H9 (cell line): Measurements from ENCODE around the gene TNFRSF18. TPM values are rescaled to one million over a fixed set of nuclear protein-coding genes. Genes with fewer than 3 reads are reported as not detected.

Source experiments
- DNase-seq: peaks from one replicate; pipeline ENCODE4 v3.0.0-alpha.2; 2017
- H2AFZ ChIP-seq: one replicate; pipeline ENCODE4 v1.6.1; 2013; ENCODE audit warnings: mild to moderate bottlenecking, low read length, control low read depth, moderate library complexity
- H2AK5ac ChIP-seq: 2 replicates; pipeline ENCODE4 v1.6.1; 2013; ENCODE audit warnings: low read length, control low read depth, mixed read lengths; ENCODE audit not compliant: insufficient read length
- H2BK120ac ChIP-seq: one replicate; pipeline ENCODE4 v1.6.1; 2013; ENCODE audit warnings: low read depth, mild to moderate bottlenecking, low read length, control low read depth, inconsistent platforms; ENCODE audit not compliant: poor library complexity, severe bottlenecking
- H2BK12ac ChIP-seq: 2 replicates; pipeline ENCODE4 v1.6.1; 2013; ENCODE audit warnings: low read length, control low read depth, mixed read lengths, low read depth; ENCODE audit not compliant: insufficient read length
- H2BK15ac ChIP-seq: 2 replicates; pipeline ENCODE4 v1.6.1; 2013; ENCODE audit warnings: low read depth, low read length, control low read depth
- H2BK20ac ChIP-seq: one replicate; pipeline ENCODE4 v1.6.1; 2013; ENCODE audit warnings: low read depth, mild to moderate bottlenecking, low read length, control low read depth, inconsistent platforms; ENCODE audit not compliant: poor library complexity, severe bottlenecking
- H2BK5ac ChIP-seq: 2 replicates; pipeline ENCODE4 v1.6.1; 2013; ENCODE audit warnings: low read length, control low read depth, mixed read lengths; ENCODE audit not compliant: insufficient read length
- H3K14ac ChIP-seq: 2 replicates; pipeline ENCODE4 v1.6.1; 2013; ENCODE audit warnings: low read length, control low read depth; ENCODE audit not compliant: insufficient read depth
- H3K18ac ChIP-seq: 2 replicates; pipeline ENCODE4 v1.6.1; 2013; ENCODE audit warnings: low read depth, mild to moderate bottlenecking, mixed read lengths, low read length, control low read depth; ENCODE audit not compliant: insufficient read length
- H3K23ac ChIP-seq: 2 replicates; pipeline ENCODE4 v1.6.1; 2013; ENCODE audit warnings: low read length, control low read depth, mixed read lengths, low read depth; ENCODE audit not compliant: insufficient read length
- H3K23me2 ChIP-seq: 2 replicates; pipeline ENCODE4 v1.6.1; 2013; ENCODE audit warnings: low read depth, mild to moderate bottlenecking, mixed read lengths, low read length, control low read depth; ENCODE audit not compliant: insufficient read length, poor library complexity, severe bottlenecking
- H3K27ac ChIP-seq: 2 replicates; pipeline ENCODE4 v1.5.1; 2013; ENCODE audit warnings: low read length, control low read depth, mixed read lengths, low read depth; ENCODE audit not compliant: insufficient read length
- H3K27me3 ChIP-seq: 2 replicates; pipeline ENCODE4 v1.6.1; 2013; ENCODE audit warnings: low read length, control low read depth, inconsistent platforms; ENCODE audit not compliant: insufficient read depth
- H3K4ac ChIP-seq: 2 replicates; pipeline ENCODE4 v1.6.1; 2013; ENCODE audit warnings: low read depth, mild to moderate bottlenecking, control low read depth, inconsistent platforms, low read length, moderate library complexity
- H3K4me1 ChIP-seq: 2 replicates; pipeline ENCODE4 v1.6.1; 2013; ENCODE audit warnings: low read length, control low read depth, inconsistent platforms; ENCODE audit not compliant: insufficient read depth
- H3K4me2 ChIP-seq: 2 replicates; pipeline ENCODE4 v1.6.1; 2013; ENCODE audit warnings: low read length, control low read depth, mixed read lengths; ENCODE audit not compliant: insufficient read length, insufficient read depth
- H3K56ac ChIP-seq: 2 replicates; pipeline ENCODE4 v1.6.1; 2013; ENCODE audit warnings: low read depth, mild to moderate bottlenecking, mixed read lengths, low read length, control low read depth; ENCODE audit not compliant: insufficient read length
- H3K79me1 ChIP-seq: 2 replicates; pipeline ENCODE4 v1.6.1; 2013; ENCODE audit warnings: low read depth, mild to moderate bottlenecking, moderate library complexity, low read length, control low read depth, inconsistent platforms; ENCODE audit not compliant: insufficient read depth, poor library complexity, severe bottlenecking
- H3K79me2 ChIP-seq: 2 replicates; pipeline ENCODE4 v1.6.1; 2013; ENCODE audit warnings: low read length, control low read depth, inconsistent platforms; ENCODE audit not compliant: insufficient read depth
- H3K9ac ChIP-seq: 2 replicates; pipeline ENCODE4 v1.6.1; 2013; ENCODE audit warnings: low read length, control low read depth, mixed read lengths; ENCODE audit not compliant: insufficient read length; ENCODE audit errors: extremely low read depth
- H3K9me3 ChIP-seq: one replicate; pipeline ENCODE4 v1.6.1; 2013; ENCODE audit warnings: low read depth, low read length, inconsistent platforms; ENCODE audit not compliant: control insufficient read depth
- H3T11ph ChIP-seq: one replicate; pipeline ENCODE4 v1.6.1; 2013; ENCODE audit warnings: mild to moderate bottlenecking, low read length, control low read depth, inconsistent platforms
- H4K20me1 ChIP-seq: one replicate; pipeline ENCODE4 v1.6.1; 2013; ENCODE audit not compliant: control insufficient read depth, insufficient read length, insufficient read depth
- H4K5ac ChIP-seq: 2 replicates; pipeline ENCODE4 v1.6.1; 2013; ENCODE audit warnings: low read depth, mild to moderate bottlenecking, mixed read lengths, low read length, control low read depth; ENCODE audit not compliant: insufficient read length
- H4K8ac ChIP-seq: replicated peaks from 2 replicates; pipeline ENCODE4 v1.6.1; 2013; ENCODE audit warnings: low read length, control low read depth, mixed read lengths, low read depth; ENCODE audit not compliant: insufficient read length
- H4K91ac ChIP-seq: 2 replicates; pipeline ENCODE4 v1.6.1; 2013; ENCODE audit warnings: low read depth, mild to moderate bottlenecking, moderate library complexity, mixed read lengths, low read length, control low read depth; ENCODE audit not compliant: insufficient read length
- H3K27ac Mint-ChIP-seq, 3 experiments: 2 replicates in 2 of 3; 3 replicates in 1 of 3; pipeline ENCODE4 v1.8.0; 2020 to 2021; ENCODE audit warnings: mixed read lengths in 3 of 3, mild to moderate bottlenecking in 1 of 3, moderate library complexity in 1 of 3
- H3K27me3 Mint-ChIP-seq: 2 replicates; pipeline ENCODE4 v1.8.0; 2021; ENCODE audit warnings: low read depth, mild to moderate bottlenecking, moderate library complexity, mixed read lengths
- H3K36me3 Mint-ChIP-seq, 3 experiments: 2 replicates in 2 of 3; 3 replicates in 1 of 3; pipeline ENCODE4 v1.8.0; 2020 to 2021; ENCODE audit warnings: low read depth in 3 of 3, mixed read lengths in 3 of 3; ENCODE audit not compliant: insufficient read depth in 1 of 3
- H3K4me1 Mint-ChIP-seq, 2 experiments: 2 replicates each; pipeline ENCODE4 v1.8.0; 2020; ENCODE audit warnings: mixed read lengths in 2 of 2
- H3K4me3 Mint-ChIP-seq, 2 experiments: 2 replicates in 1 of 2; 3 replicates in 1 of 2; pipeline ENCODE4 v1.8.0; 2020 to 2021; ENCODE audit warnings: mild to moderate bottlenecking in 2 of 2, mixed read lengths in 2 of 2, moderate library complexity in 1 of 2
- H3K9me3 Mint-ChIP-seq, 2 experiments: 2 replicates in 1 of 2; 3 replicates in 1 of 2; pipeline ENCODE4 v1.8.0; 2020; ENCODE audit warnings: mild to moderate bottlenecking in 2 of 2, mixed read lengths in 2 of 2, moderate library complexity in 1 of 2
- WGBS: extraction: QIAGEN DNeasy Blood & Tissue Kit; methylation state at CpG from one replicate; pipeline ENCODE4 v1.1.7; 2013; ENCODE audit warnings: missing lambda C conversion rate, low lambda C conversion rate, mixed read lengths; ENCODE audit not compliant: insufficient read length; ENCODE audit errors: extremely low coverage; 5-methylcytosine and 5-hydroxymethylcytosine counted together
- total RNA-seq: library from RNA; stranded (reverse); gene quantifications from 2 replicates; pipeline ENCODE4 v1.2.1, GENCODE V29; 2021
- TF ChIP-seq, protein P1 (sequence below): fragments of 200-600 bp; sonication (generic); conservative IDR thresholded peaks from 3 replicates; pipeline ENCODE4 v1.8.0; 2021; ENCODE audit warnings: antibody characterized with exemption, mild to moderate bottlenecking

Gene TNFRSF18
- total RNA-seq, 1 experiment from 2014 or later = 2.0 TPM

DNA sequence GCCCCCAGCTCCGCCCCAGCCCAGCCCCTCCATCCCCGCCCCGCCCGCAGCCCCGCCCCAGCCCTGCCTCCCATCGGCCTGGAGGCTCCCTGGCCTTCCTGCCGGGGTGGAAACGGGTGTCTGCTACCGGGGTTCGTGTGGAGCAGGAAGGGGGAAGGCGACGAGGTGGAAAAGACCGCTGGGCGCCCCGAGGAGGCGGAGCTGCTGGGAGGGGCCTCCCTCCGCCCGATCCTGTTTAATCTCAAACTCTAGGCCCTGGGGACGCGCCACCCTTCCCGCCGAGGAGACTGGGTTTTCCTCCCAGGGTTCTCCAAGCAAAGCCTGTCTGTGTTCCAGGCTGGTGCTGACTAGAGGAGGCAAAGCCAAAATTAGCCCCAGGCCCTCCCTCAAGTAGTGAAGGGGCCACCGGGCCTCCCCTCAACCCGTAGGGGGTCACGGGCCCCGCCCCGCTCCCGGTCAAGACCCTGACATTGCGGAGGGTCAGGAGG, 48.9 kb downstream of the TNFRSF18 start:
- WGBS = no CpG with 5 or more reads among the region's 29 CpGs
- Histone ChIP-seq H3K4me1 (no peaks in the 10 kb centered on the region), H4K91ac (no peak overlapping the region), H2AK5ac (no peak overlapping the region), H3K27me3 (no peaks in the 10 kb centered on the region), H4K5ac (no peak overlapping the region), H3K9ac (no peak overlapping the region), H2BK120ac (no peak overlapping the region), H2BK20ac (no peak overlapping the region), H2BK15ac (no peak overlapping the region), H3K23ac (no peak overlapping the region), H3K27ac (no peak overlapping the region), H4K20me1 (no peaks in the 10 kb centered on the region), H3T11ph (no peak overlapping the region), H3K4ac (no peak overlapping the region; the same call in 1 of the 2 replicates), H3K79me1 (no peaks in the 10 kb centered on the region), H3K56ac (no peak overlapping the region), H4K8ac (no peak overlapping the region), H3K14ac (peak overlapping the region; percentile 69; the same call in 1 of the 2 replicates), H2BK5ac (no peak overlapping the region), H3K23me2 (peaks cover 5% of the 10 kb centered on the region), H3K79me2 (no peaks in the 10 kb centered on the region), H2BK12ac (no peak overlapping the region), H2AFZ (no peak overlapping the region), H3K18ac (no peak overlapping the region), H3K9me3 (no peaks in the 10 kb centered on the region), H3K4me2 (peak overlapping the region; percentile 49)
- peaks cover 0 to 10% of the 10 kb centered on the region in 2 experiments; a peak in 3 of 4 replicates for H3K4me1 Mint-ChIP-seq
- peaks cover 25 to 32% of the 10 kb centered on the region in 2 experiments for H3K9me3 Mint-ChIP-seq
- H3K36me3 Mint-ChIP-seq = peaks cover 6 to 16% (median 12%) of the 10 kb centered on the region in 3 experiments; a peak in 6 of 7 replicates
- TF ChIP-seq, protein P1, sequence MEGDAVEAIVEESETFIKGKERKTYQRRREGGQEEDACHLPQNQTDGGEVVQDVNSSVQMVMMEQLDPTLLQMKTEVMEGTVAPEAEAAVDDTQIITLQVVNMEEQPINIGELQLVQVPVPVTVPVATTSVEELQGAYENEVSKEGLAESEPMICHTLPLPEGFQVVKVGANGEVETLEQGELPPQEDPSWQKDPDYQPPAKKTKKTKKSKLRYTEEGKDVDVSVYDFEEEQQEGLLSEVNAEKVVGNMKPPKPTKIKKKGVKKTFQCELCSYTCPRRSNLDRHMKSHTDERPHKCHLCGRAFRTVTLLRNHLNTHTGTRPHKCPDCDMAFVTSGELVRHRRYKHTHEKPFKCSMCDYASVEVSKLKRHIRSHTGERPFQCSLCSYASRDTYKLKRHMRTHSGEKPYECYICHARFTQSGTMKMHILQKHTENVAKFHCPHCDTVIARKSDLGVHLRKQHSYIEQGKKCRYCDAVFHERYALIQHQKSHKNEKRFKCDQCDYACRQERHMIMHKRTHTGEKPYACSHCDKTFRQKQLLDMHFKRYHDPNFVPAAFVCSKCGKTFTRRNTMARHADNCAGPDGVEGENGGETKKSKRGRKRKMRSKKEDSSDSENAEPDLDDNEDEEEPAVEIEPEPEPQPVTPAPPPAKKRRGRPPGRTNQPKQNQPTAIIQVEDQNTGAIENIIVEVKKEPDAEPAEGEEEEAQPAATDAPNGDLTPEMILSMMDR = no peak
- peak overlapping the region; percentile 53 to 70; a peak in 4 of 5 replicates for H3K4me3 Mint-ChIP-seq
- DNase-seq = peak; percentile 84
- H3K27ac Mint-ChIP-seq = peak overlapping the region in 1 of 3 experiments; percentile 52; a peak in 1 of 7 replicates
- peaks cover 35% of the 10 kb centered on the region for H3K27me3 Mint-ChIP-seq
